GM10248 (cell line): ENCODE data around the gene CCDC92B.
A peak's percentile ranks its signal among the peaks of the same experiment; 100 is the strongest.

Source experiments
- CTCF ChIA-PET: fragments of 300-600 bp; sonication (Branson Sonifier 250); formaldehyde crosslinking; extraction: SDS; loops from one replicate; lab custom pipeline; 2021; ENCODE audit warnings: antibody characterized with exemption; lab: Yijun Ruan, JAX
- POLR2A ChIA-PET: fragments of 350-650 bp; sonication (Branson Sonifier 250); formaldehyde crosslinking; extraction: SDS; loops from one replicate; lab custom pipeline; 2020; ENCODE audit warnings: antibody characterized with exemption; lab: Yijun Ruan, JAX
- DNase-seq: peaks from one replicate; pipeline ENCODE4 v3.0.0; 2012; ENCODE audit errors: extremely low spot score
- TF ChIP-seq, protein P1 (sequence below): IDR thresholded peaks from 2 replicates; pipeline ENCODE4 v1.5.1; 2012; ENCODE audit warnings: mild to moderate bottlenecking, low read depth; ENCODE audit errors: extremely low read depth, missing control alignments, control extremely low read depth

Gene CCDC92B

DNA sequence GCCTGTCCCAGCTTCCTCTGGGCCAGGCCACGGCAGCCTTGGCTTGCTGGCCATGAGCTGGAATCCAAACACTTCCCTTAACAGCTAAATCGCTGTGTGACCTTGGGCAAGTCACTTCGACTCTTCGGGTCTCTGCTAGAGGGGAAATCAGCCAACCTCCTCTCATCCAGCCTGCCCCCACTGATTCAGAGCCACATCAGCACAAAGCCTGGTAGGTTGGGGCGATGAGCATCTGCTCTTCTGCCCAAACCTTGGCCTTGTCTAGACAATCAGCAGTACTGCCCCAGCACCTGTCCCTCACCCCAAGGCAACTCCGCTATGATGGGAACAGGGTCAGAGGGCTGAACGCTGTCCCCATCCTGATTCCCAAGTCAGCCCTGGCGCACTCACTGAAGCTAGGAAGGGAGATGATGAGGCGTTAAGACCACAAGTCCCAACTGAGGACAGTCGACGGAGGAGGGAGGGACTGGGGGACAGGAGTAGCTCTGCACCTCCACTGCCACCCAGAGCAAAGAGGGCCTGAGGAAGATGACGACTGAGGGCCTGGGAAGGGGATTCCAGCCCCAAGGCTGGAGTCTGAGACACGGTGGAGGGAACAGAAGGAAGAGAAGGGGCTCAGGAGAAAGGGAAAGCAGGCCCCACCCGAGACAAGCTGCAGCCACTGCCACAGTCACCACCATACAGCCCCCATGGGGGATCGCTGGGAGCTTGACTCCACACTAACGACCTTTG, 39.2 kb downstream of the CCDC92B start:
- TF ChIP-seq, protein P1, sequence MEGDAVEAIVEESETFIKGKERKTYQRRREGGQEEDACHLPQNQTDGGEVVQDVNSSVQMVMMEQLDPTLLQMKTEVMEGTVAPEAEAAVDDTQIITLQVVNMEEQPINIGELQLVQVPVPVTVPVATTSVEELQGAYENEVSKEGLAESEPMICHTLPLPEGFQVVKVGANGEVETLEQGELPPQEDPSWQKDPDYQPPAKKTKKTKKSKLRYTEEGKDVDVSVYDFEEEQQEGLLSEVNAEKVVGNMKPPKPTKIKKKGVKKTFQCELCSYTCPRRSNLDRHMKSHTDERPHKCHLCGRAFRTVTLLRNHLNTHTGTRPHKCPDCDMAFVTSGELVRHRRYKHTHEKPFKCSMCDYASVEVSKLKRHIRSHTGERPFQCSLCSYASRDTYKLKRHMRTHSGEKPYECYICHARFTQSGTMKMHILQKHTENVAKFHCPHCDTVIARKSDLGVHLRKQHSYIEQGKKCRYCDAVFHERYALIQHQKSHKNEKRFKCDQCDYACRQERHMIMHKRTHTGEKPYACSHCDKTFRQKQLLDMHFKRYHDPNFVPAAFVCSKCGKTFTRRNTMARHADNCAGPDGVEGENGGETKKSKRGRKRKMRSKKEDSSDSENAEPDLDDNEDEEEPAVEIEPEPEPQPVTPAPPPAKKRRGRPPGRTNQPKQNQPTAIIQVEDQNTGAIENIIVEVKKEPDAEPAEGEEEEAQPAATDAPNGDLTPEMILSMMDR, result no peak
- CTCF ChIA-PET, result interaction anchor here (0.5 to 1.7 kb wide), 2 partner anchors 328 to 470 kb away, joined by 5 to 6 read pairs; no protein-coding TSS in a partner anchor
- POLR2A ChIA-PET, result interaction anchor here (1.0 kb wide), 1 partner anchor 1677 kb away, joined by 5 read pairs; no protein-coding TSS in a partner anchor
- DNase-seq, result no peak

DNA sequence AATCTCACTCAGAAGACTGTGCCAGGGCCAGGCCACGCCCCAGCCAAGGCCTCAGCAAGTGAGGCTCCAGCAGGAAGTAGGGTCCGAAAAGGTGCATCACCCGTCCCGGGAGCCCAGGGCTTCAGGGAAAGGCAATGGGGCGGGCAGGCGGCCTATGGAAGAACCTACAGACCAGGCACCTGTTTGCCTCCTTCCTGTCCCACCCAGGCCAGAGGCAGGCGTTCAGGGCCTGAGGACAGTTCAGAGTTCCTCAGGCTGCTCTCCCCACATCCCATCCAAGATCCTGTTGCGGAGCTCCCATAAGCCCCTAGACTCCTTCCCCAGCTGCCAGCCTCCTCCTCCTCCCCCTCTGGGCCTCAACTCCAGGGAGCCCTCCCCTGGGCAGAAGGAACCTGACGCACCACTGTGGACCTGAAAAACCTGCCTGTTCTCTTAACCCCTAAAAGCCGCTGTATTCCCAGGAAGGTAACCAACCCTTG, 40.2 kb downstream of the CCDC92B start:
- POLR2A ChIA-PET, result no interaction called here
- TF ChIP-seq, protein P1, result no peak
- DNase-seq, result peak; percentile 65
- CTCF ChIA-PET, result interaction anchor here (1.7 kb wide), 1 partner anchor 327 kb away, joined by 6 read pairs; no protein-coding TSS in a partner anchor

DNA sequence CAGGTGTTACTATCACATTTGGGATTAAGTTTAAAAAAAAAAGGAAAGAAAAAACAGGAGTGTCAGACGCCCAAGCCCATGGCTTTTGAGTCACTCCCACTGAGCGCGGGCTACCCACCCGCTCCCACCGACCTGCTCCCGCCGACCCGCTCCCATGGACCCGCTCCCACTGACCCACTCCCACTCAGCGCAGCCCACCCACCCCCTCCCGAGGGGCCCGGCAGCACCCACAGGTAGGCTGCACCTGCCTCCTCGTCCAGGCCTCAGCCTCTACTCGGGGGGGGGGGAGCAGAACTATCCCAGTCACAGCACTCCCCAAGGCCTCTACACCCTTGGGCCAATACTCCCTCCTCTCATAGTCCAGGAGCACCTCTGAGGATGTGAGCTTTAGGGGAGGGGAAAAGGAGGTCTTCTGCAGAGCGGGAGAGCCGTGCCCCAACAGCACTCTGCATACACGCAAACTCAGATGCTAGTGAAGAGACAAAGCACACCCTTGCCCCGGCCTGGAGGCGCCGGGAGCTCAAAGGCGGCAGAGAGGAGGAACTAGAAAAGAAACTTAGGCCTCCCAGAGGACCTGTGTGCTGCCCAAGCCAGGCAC, 40.8 kb downstream of the CCDC92B start:
- CTCF ChIA-PET, result interaction anchor here (1.3 kb wide), 1 partner anchor 326 kb away, joined by 5 read pairs; no protein-coding TSS in a partner anchor
- TF ChIP-seq, protein P1, result no peak
- no peak for DNase-seq
- POLR2A ChIA-PET, result no interaction called here

DNA sequence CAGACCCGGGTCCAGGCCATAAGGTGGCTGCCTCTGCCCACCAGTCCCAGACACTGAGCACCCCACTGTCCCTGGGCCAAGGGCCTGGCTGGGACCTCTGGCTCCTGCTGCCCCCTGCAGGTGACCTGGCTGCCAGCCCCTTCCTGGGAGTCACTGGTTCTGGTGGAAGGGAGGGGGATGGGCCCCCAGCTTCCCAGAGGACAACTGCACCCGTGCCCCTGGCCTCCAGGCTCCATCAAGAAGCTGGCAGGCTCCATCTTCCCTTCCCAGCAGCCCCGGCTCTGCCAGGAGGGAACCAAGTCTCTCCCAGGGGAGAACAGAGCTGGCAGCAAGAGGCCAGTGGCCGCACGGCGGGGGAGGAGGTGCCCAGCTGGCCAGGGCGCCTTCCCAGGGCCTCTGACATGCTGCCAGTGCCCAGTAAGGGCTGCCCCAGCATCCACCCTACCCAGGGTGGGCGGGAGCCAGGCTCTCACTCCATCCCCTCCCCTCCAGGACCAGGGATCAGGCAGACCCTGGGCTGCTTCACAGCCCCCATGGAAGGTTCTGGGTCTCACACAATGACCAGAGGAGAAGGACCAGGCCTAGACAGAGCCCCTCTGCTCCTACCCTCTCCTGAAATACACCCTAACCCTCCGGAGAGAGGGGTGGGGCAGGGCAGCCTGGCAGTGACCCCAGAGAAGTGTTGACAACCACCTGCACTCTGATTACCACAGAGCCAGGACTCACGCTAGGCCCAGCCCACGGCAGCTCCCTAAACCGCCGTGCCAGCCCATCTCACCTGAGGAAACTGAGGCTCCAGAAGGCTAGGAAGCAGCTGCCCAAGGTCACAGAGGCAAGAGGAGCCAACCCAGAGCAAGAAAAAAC, 41.5 kb downstream of the CCDC92B start:
- DNase-seq, result no peak
- CTCF ChIA-PET, result interaction anchor here (0.8 to 2.0 kb wide), 5 partner anchors 13 to 326 kb away, joined by 3 to 6 read pairs (median 5); no protein-coding TSS in a partner anchor
- POLR2A ChIA-PET, result no interaction called here
- TF ChIP-seq, protein P1, result peak; percentile 57

DNA sequence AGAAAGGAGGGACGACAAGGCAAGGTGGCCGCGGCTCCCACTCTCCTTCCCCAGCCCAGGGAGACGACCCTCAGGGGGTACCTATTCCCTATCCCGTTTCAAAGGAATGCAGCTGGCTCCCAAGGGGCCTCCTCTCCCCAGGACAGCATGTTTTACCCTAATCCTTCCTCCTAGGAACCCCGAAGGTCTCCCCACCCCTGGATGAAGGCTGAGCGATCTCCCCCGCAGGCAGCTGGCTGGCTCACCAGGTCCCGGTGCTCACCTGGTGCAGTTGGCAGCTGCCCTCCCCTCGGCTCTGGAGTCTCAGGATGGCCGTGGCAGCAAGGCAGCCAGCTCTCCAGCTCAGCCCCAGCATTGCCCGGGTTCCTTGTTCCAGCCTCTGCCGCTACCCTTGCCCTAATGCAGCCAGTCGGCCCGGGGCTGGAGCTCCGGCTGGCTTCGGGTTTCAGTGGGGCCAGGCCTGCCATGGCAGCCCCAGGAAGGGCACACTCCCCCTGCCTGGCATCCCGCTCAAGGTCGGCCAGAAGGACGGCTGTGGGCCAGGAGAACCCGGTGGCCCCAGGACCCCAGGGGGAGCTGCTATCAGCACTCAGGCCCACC, 42.4 kb downstream of the CCDC92B start:
- TF ChIP-seq, protein P1, result no peak
- CTCF ChIA-PET, result interaction anchor here (1.3 to 2.0 kb wide), 4 partner anchors 12 to 325 kb away, joined by 3 to 6 read pairs (median 4); no protein-coding TSS in a partner anchor
- no peak for DNase-seq
- POLR2A ChIA-PET, result no interaction called here
